ENCODE measurements around the gene NRDC.

DNA sequence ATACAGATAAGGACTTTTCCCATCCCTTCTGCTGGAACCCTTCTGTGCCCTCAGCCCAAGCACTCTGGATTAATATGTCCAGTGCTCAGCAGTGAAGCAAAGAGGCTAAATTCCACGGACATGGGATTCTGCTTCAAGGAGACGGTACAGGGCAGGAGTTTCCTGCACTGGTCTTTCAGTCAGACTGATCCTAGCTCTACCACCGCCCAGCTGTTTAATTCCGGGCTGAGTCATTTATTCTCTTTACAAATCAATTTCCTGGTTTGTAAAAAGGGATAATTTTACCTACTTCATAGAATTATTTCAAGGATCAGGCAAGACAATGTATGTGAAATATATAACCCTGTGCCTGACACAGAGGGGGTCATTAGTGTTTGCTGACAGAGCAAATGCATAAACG, 41.6 kb upstream of the NRDC start:
- TF ChIP-seq, protein P1, sequence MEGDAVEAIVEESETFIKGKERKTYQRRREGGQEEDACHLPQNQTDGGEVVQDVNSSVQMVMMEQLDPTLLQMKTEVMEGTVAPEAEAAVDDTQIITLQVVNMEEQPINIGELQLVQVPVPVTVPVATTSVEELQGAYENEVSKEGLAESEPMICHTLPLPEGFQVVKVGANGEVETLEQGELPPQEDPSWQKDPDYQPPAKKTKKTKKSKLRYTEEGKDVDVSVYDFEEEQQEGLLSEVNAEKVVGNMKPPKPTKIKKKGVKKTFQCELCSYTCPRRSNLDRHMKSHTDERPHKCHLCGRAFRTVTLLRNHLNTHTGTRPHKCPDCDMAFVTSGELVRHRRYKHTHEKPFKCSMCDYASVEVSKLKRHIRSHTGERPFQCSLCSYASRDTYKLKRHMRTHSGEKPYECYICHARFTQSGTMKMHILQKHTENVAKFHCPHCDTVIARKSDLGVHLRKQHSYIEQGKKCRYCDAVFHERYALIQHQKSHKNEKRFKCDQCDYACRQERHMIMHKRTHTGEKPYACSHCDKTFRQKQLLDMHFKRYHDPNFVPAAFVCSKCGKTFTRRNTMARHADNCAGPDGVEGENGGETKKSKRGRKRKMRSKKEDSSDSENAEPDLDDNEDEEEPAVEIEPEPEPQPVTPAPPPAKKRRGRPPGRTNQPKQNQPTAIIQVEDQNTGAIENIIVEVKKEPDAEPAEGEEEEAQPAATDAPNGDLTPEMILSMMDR (conservative IDR thresholded peaks at IDR 0.05): no peak
- no peak for TF ChIP-seq ZFX (IDR thresholded peaks at IDR 0.05)
